GM21447 (cell line): ENCODE measurements around the gene DCDC2.
"Not testable (repeated sequence)": the region's sequence is repeated elsewhere in the genome, so short reads cannot be mapped to it uniquely, and the experiment has no call there.

Experiments used
- ATAC-seq: cut with Tn5 transposase; IDR thresholded peaks from one replicate; pipeline ENCODE4 v1.9.1; 2021; ENCODE audit not compliant: unreplicated experiment

DCDC2 gene

DNA sequence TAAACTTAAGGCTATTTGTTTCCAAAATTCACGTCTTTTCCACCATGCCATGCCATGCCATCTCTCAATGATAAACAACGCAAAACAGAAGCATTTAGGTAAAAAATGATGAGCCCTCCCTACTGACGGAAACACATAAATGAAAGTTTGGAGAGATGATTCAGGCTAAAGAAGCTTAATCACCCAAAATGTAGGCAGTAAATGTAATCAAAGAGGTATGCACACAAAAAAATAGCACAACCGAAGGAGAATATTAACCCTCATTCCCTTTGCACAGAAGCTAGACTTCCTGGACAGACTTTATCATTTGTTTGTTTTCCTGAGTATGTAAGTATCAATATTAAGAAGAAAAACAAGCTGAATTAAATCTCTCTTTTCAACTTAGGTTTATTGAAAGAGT, 28.8 kb downstream of the DCDC2 start:
- no peak for ATAC-seq

DNA sequence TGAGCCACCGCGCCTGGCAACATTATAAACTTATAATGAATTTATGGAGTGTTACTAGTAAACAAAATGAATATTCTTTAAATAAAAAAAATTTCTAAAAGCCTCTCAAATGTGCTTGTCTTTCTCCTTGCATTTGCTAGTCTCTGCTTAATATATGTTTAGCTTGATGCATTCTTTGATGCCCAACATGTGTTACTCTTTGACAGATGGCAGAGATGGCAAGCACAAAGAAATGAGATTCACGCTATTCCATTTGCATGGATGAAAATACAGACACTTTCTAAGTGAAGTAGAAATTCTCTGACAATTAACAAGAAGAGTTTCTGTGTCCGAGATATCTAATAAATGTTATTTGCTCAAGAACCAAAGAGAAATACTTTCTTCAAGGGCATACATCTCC, 30.1 kb downstream of the DCDC2 start:
- no peak for ATAC-seq

DNA sequence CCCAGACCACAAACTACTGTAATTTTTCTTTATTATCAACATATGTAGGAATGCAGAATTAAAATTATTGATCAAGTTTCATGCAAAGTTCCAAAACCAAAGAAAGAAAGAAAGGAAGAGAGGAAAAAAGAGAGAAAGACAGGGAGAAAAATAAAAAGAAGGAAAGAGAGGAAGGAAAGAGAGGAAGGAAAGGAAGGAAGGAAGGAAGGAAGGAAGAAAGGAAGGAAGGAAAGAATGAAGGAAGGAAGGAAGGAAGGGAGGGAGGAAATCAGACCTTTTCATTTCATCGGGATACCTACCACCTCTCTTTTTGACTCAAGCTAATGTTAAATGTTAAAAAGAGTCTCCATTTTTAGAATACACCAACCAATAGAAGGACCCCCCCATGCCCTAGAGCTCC, 31.9 kb downstream of the DCDC2 start:
- no peak for ATAC-seq

DNA sequence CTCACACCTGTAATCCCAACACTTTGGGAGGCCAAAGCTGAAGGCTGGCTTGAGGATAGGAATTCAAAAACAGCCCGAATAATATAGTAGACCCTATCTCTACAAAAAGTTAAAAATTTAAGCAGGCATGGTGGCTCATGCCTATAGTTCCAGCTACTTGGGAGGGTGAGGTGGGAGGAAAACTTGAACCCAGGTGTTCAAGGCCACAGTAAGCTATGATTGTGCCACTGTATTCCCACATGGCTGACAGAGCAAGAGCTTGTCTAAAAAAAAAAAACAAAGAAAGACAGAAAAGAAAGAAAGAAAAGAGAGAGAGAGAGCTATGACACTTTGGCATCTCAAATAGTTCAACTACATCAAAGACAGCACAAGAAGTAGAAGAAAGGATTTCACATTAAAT, 33.2 kb downstream of the DCDC2 start:
- ATAC-seq: no peak

DNA sequence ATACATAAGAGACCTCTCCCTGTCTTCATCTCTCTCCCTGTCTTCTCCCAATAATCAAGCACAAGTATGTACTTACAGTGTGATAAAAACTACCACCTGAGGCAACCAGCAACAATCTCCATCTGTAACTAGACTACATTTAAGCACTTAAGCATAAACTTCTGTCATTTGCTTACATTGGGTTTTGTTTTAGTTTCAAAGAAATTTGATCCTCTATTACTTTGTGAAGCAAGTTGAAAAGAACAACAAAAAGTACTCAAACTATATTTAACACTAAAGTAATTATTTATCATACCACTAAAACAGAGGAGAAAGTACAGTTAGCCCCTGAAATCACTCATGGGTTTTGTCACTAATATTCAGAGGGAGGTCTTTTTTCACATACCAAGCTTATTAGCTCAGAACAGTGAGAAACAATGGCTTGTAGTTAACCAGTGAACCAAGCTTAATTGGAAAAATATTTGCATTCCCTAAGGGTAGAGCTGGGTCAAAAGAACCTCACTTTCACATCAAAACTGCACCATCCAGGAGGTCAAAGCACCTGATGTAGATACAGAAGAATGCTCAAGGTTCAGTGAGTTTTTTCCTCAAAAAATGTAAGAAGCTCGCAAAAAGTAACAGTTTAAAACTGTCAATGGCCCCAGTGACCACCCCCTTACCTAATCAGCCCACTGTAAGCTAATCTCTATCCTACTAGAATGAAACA, 34.1 kb downstream of the DCDC2 start:
- ATAC-seq: no peak

DNA sequence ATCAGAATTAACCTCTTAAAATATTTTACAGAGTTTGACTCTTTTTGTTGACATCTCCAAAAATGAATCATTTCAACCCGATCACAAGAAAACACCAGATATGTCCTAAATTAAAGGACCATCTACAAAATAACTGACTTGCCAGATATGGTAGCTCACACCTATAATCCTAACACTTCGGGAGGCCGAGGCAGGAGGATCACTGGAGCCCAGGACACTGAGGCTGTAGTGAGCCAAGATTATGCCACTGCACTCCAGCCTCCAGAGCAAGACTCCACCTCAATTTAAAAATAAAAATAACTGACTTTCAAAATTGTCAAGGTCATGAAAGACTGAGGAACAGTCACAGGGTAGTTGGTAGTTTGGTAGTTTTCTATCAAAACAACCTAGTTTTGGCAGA, 34.9 kb downstream of the DCDC2 start:
- no peak for ATAC-seq

DNA sequence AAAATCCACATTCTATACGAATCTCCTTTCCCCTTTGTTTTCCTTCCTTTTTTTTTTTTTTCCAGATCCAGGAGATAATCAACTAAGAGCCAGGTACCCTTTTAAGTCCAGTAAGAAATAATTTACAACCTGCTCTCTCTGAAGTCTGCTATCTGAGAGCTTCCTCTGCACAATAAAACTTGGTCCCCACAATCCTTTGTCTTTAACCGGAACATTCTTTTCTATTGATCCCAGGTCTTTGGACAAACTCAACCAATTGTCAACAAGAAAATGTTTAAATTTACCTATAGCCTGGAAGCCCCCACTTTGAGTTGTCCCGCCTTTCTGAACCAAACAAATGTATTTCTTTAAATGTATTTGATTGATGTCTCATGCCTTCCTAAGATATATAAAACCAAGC, 35.4 kb downstream of the DCDC2 start:
- ATAC-seq: not testable (repeated sequence)

DNA sequence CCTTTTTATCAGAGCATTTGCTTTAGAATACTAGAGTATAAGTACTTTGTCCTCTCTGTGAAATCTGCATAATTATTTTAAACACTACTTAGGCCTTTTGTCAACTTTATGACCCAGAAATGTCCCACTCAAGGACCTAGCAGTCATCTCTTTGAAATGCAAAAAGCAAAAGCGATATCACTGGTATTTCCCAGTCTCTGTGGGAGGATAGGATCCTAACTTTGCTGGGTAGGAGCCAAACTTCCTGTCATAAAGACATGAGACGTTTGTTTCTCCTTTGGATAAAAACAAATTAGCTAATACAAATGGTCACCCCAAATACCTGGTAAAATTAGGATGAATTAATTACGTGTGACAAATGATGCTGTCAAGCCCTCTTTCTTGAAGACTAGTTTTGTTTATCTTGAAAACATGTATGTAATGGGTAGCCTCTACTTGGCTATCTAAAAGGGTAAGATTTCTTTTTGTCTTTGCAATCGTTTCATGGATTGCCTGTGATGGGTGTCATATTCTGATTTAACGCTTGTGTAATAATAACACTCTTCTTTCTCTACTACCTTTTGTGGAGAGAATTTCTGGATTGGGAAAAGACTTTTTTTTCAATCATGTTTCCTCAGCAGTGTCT, 36.2 kb downstream of the DCDC2 start:
- no peak for ATAC-seq

DNA sequence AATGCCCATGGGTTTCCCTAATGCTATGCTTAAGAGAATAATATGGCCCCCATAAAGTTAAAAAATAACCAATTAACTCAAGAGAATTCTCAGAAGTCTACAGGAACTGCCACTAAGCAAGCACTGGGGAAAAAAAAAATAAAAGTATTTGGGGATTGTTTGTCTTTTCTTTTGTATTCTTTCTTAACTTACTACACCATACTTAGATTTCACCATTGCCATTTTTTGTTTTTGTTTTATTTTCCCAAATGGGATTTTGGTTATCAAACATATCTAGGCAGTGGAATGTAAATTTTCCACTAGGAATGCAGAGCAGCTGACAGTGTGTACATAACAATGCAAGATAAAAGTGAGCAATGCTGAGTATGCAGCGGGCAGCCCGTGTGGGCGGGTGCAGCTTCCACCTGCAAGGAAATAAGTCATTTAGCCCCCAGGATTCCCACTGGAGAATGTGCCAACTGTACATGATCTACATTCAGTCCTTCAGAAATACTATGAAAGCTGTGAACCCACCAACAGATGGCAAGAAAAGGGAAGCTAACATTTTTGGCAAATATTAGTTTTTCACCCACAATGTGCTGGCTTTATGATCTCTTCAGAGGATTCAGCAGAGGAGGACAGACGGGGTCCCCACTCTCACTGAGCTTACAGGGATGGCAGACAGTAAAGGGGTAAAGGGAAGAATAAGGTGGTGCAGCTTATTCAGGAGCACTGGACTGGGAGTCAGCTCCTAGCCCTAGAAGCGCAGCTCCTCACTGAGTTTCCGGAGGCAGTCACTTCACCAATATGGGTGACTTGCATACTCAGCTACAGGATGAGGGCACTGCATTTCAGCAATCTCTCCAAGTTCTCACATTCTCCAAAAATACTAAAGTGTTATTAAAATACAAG, 44.4 kb downstream of the DCDC2 start:
- ATAC-seq: no peak

DNA sequence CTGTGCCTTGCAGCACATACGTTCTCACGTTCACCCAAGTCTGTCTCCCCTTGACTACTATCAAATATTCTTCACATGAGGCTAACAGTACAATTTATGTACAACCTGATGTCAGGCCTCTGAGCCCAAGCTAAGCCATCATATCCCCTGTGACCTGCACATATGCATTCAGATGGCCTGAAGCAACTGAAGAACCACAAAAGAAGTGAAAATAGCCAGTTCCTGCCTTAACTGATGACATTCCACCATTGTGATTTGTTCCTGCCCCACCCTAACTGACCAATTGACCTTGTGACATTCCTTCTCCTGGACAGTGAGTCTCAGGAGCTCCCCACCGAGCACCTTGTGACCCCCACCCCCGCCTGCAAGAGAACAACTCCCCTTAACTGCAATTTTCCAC, 46.1 kb downstream of the DCDC2 start:
- ATAC-seq: not testable (repeated sequence)

DNA sequence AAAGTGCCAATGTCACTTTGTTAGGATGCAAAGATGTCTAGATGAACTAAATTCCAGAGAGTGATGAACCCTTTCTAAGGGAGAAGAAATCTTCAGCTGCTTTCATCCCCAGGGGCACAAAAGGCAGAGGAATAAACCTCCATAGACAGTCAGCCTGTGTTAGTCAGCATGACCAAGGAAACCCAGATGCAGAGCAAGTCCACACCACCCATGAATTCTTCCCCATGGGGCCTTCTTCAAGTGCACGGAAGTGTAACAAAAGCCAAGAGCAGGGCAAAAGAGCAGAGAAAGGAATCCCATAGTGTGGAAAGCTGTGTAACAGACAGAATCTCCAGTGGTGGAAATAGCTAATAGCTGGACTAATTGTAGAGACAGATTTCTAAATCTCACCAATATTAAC, 50.0 kb downstream of the DCDC2 start:
- ATAC-seq: no peak

DNA sequence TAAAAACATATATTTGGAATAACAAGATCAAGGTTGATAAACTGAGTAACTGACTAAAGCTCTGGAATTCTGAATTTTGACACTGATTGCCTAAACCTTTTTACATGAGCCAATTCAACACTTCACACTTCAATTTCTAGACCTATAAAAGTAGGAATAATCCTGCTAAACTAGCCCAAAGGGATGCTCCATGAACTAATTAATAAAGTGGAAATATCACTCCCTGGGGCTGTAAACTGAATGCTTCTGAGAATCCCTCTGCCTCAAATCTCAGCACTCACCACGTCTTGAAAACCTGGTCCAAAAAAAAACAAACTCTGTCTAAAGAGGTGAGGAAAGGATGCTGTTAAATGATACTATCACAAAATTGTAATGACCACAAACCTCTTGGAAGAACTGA, 50.9 kb downstream of the DCDC2 start:
- ATAC-seq: no peak

DNA sequence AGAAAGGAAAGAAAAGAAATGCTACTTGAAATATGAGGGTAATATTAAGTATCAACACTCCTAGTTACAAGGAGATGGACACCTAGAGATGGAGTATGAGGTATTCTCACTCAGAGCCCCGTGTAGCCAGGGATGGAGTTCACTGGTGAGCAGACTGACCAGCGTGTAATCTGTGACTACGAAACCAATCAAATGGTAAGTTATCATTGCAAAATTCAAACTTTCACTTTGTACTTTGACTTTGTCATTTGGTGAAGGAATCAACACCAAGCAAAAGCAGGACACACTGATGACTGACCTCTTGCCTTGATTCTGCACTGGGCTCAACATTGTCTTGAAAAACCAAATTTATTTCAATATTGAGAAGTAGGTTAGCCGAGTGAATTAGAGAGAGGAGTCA, 51.8 kb downstream of the DCDC2 start:
- no peak for ATAC-seq

DNA sequence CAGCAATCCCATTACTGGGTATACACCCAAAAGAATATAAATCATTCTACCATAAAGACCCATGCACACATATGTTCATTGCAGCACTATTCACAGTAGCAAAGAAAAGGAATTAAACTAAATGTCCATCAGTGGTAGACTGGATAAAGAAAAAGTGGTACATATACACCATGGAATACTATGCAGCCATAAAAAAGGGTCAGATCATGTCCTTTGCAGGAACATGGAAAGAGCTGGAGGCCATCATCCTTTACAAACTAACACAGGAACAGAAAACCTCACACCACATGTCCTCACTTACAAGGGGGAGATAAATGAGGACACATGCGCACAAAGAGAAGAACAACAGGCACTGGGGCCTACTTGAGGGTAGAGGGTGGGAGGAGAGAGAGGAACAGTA, 60.9 kb downstream of the DCDC2 start:
- no peak for ATAC-seq

DNA sequence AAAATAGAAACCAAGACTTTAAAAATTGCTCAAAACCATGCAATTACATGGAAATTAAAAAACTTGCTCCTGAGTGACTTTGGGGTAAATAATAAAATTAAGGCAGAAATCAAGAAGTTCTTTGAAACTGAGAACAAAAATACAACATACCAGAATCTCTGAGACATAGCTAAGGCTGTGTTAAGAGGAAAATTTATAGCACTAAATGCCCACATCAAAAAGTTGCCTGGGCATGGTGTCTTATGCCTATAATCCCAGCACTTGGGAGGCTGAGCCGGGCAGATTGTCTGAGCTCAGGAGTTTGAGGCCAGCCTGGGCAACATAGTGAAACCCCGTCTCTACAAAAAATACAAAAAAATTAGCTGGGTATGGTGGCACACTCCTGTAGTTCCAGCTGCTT, 64.0 kb downstream of the DCDC2 start:
- not testable (repeated sequence) for ATAC-seq

DNA sequence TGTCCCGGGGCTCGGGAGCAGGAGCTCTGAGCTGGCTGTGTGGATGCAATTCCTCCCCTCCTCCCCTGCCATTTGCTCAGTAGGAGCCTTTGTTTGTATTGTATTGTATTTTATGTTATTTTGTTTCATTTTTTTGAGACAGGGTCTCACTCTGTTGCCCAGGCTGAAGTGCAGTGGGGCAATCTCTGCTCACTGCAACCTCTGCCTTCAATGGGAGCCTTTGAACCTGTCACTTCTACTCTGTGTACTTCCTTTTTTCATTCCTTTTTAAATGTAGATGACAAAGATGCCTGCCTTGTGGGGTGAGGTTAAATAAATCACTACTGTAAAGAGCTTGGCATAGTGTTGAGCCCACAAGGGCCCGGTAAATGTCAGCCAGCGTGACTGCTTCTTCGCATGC, 70.6 kb downstream of the DCDC2 start:
- no peak for ATAC-seq

DNA sequence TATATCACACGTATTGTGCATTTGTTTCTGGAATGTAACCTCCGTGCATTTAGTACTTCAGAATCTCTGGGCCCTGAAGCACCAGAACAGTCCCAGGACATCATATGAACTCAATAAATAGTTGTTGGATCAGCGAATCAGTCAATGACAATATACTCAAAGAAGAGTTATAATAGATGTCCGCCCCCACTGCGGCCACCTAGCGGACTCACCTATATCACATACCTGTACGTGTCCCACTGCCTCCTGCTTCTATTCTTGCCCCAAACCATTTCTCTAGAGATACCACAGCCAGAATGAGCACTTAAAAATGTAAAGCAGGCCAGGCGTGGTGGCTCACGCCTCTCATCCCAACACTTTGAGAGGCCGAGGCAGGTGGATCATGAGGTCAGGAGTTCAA, 73.9 kb downstream of the DCDC2 start:
- no peak for ATAC-seq

DNA sequence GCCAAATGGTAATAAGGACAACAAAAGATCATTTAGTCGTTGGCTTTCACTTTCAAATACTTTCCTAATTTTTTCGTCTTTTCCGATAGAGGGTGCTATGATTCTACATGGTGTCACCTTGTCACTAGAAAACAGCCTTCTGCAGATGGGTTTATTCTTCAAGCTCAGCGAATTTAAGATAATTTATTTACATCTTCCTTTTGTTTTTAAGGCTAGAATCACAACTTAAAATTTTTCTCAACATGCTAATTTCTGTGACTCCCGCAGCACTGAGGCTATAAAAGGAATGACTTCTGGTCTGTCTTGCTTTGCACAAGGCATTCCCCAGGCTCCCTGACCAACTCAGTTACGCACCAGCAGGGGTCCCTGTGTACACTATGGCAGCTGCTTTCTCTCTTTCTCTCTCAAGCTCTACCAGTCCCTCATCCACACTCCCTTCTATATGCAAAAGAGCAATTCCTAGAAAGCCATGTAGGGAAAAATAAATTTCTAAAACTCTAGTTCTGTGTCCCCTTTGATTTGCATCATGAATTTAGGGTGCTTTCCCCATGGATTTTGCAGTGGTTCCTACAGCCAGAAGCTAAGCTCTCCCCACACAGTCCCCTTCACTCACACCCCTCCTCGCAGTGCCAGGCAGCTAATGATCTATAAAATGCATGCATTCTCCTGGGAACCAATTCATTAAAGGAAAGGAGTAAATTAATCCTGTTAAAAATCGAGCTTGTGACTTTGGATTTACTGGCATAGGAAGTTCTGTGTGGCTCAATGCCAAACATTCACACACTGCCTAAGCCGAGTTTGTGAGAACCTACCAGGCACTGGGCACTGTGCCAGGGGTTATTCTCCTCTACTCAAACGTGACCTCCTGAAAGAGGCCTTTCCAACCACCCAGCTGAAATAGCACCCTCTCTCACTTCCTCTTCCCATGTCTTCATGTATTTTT, 74.5 kb downstream of the DCDC2 start:
- peak; percentile 76 for ATAC-seq

DNA sequence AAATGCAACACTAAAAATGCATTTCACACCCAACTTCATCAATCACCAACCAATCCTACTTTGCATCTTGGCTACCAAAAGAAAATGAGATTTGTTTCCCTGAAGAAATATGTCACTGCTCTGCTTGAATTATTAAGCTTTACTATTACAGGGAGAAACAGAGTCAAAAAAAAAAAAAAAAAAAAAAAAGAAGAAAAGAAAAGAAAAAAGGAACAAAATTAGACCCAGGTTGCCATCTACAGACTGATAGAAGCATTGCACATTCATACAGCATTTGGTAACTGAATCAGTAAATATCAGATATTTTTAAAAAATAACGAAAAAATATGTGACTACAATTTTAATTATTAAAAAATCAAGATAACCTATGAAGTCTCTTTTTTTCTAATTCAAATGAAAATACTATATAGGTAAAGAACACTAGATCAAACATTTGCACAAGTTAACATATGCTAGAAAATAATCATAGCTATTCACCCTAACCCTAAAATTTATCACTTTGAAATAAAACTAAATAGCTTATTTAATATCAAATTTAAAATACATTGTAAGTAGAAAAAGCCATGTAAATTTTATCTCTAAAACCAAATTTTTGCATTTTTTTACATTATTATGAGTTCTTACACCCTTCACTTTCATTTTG, 83.3 kb downstream of the DCDC2 start:
- no peak for ATAC-seq

DNA sequence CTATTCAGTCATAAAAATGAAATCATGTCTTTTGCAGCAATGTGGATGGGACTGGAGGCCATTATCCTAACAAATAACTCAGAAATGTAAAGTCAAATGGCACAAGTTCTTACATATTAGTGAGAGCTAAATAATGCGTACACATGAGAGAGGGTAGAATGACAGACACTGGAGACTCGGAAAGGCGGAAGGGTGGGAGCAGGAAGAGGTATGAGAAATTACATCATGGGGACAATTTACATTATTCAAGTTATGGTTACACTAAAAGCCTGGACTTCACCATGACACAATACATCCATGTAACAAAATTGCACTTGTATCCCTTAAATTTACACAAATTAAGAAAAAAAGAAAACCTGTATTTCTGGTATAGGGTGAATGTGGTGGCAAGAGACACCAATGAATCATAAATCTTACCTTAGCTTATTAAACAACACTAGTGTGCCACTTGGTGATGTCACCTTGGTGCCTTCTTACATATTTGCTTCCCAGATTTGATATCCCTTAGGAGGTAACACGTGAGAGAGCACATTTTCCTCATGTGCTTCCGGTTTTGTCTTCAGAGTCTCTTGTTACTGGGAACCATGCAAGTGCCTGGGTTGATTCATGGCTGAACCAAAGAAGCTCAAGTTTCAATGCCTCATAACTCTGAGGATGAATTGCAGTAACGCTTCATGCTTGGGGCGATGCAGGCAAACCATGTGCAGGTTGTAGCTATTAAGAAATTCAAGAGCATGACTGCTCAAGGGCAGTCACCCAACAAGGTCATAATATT, 84.6 kb downstream of the DCDC2 start:
- ATAC-seq: no peak
